Uterus (tissue), 4 donors: ENCODE results near the gene GPR143. TPM values are rescaled to one million over a fixed set of nuclear protein-coding genes. Genes with fewer than 3 reads are reported as not detected.

Experiments
- DNase-seq, 2 donors: peaks; one replicate each; pipeline ENCODE4 v3.0.0-alpha.2; 2019 to 2020
- H3K27ac ChIP-seq, 2 donors: fragments of 200-600 bp; sonication (generic); 1 replicate in 1 of 2; 2 replicates in 1 of 2; pipeline ENCODE4 v1.5.1; 2016 to 2018
- H3K27me3 ChIP-seq, 2 donors: fragments of 200-600 bp; sonication (generic); one replicate each; pipeline ENCODE4 v1.5.1; 2018 to 2019; ENCODE audit warnings: control low read depth in 1 of 2
- H3K36me3 ChIP-seq, 2 donors: fragments of 200-600 bp; sonication (generic); one replicate each; pipeline ENCODE4 v1.5.1; 2019; ENCODE audit warnings: control low read depth in 1 of 2
- H3K4me1 ChIP-seq, 2 donors: fragments of 200-600 bp; sonication (generic); one replicate each; pipeline ENCODE4 v1.5.1; 2018 to 2019; ENCODE audit warnings: control low read depth in 1 of 2
- H3K4me3 ChIP-seq, 2 donors: fragments of 200-600 bp; sonication (generic); 1 replicate in 1 of 2; 2 replicates in 1 of 2; pipeline ENCODE4 v1.5.1; 2018 to 2019; ENCODE audit warnings: mild to moderate bottlenecking in 1 of 2
- H3K9me3 ChIP-seq, 2 donors: fragments of 200-600 bp; sonication (generic); one replicate each; pipeline ENCODE4 v1.5.1; 2019; ENCODE audit warnings: control low read depth in 1 of 2
- CTCF ChIP-seq, 4 experiments: fragments of 200-600 bp in 2 of 4; fragments of 450-650 bp in 2 of 4; sonication (generic) in 2 of 4; IDR thresholded peaks; one replicate each; pipeline ENCODE4 v1.5.1; 2016 to 2019; ENCODE audit warnings: antibody characterized with exemption in 4 of 4, mild to moderate bottlenecking in 2 of 4, moderate library complexity in 1 of 4
- POLR2A ChIP-seq, 2 donors: fragments of 450-650 bp; IDR thresholded peaks; one replicate each; pipeline ENCODE4 v1.6.1; 2016; ENCODE audit warnings: antibody characterized with exemption in 2 of 2, mild to moderate bottlenecking in 1 of 2, moderate library complexity in 1 of 2
- intact Hi-C: fragments of 100-400 bp; cut with DNase I; formaldehyde crosslinking; loops from one replicate; pipeline ENCODE4 v1.15.1; 2023; ENCODE audit warnings: low total_unique reads
- total RNA-seq, 4 donors: library from RNA; depleted of rRNA in 3 of 4; stranded (reverse); fragments of >200 nt in 3 of 4; gene quantifications; one replicate each; pipeline versions ENCODE4 v1.1.0 to v1.2.4, GENCODE V29; 2014 to 2023
- donor health status: DM: yes; HTN: yes; CAD: no.

The GPR143 gene
- total RNA-seq, 4 donors from 2014 or later, result 0.26 to 7.0 (median 2.4) TPM; not detected in 1

- Histone ChIP-seq H3K36me3 (no peaks in the 10 kb centered on the region), H3K4me1 (no peaks in the 10 kb centered on the region), H3K27me3 (no peaks in the 10 kb centered on the region), H3K9me3 (no peaks in the 10 kb centered on the region), H3K4me3 (no peak overlapping the region), H3K27ac (no peak overlapping the region)
- no peak for TF ChIP-seq CTCF (IDR thresholded peaks at IDR 0.05)
- intact Hi-C loops, result no loop called here
- DNase-seq, result no peak
These were observed 1.7 kb upstream of the GPR143 start for GRCh38 chrX:9767375-9767774.

GRCh38 chrX:9765072-9765736, 443 bp downstream of the GPR143 start:
- no peak for TF ChIP-seq CTCF (IDR thresholded peaks at IDR 0.05)
- TF ChIP-seq POLR2A (IDR thresholded peaks at IDR 0.05), result no peak
- Histone ChIP-seq H3K27me3 (no peaks in the 10 kb centered on the region), H3K36me3 (no peaks in the 10 kb centered on the region), H3K4me1 (no peaks in the 10 kb centered on the region), H3K27ac (no peak overlapping the region), H3K4me3 (no peak overlapping the region), H3K9me3 (no peaks in the 10 kb centered on the region)
- no peak for DNase-seq
- intact Hi-C loops, result no loop called here

GRCh38 chrX:9759337-9759736, 6.3 kb downstream of the GPR143 start:
- H3K27me3 ChIP-seq, result no peaks in the 10 kb centered on the region
- no peak for DNase-seq
- H3K9me3 ChIP-seq, result no peaks in the 10 kb centered on the region
- H3K4me3 ChIP-seq, result no peak overlapping the region
- H3K27ac ChIP-seq, result no peak overlapping the region
- intact Hi-C loops, result no loop called here
- H3K36me3 ChIP-seq, result no peaks in the 10 kb centered on the region
- no peaks in the 10 kb centered on the region for H3K4me1 ChIP-seq
- TF ChIP-seq POLR2A (IDR thresholded peaks at IDR 0.05) (no peak), CTCF (IDR thresholded peaks at IDR 0.05) (no peak)

- Histone ChIP-seq H3K36me3 (no peaks in the 10 kb centered on the region), H3K4me3 (no peak overlapping the region), H3K4me1 (no peaks in the 10 kb centered on the region), H3K27me3 (no peaks in the 10 kb centered on the region), H3K9me3 (no peaks in the 10 kb centered on the region), H3K27ac (no peak overlapping the region)
- intact Hi-C loops, result no loop called here
- TF ChIP-seq CTCF (IDR thresholded peaks at IDR 0.05) (no peak), POLR2A (IDR thresholded peaks at IDR 0.05) (no peak)
- no peak for DNase-seq
These were observed 7.5 kb downstream of the GPR143 start for GRCh38 chrX:9758021-9758638.

- H3K9me3 ChIP-seq, result no peaks in the 10 kb centered on the region
- TF ChIP-seq CTCF (IDR thresholded peaks at IDR 0.05), result no peak
- H3K4me1 ChIP-seq, result no peaks in the 10 kb centered on the region
- no peak overlapping the region for H3K4me3 ChIP-seq
- H3K27me3 ChIP-seq, result no peaks in the 10 kb centered on the region
- no peak for DNase-seq
- H3K36me3 ChIP-seq, result no peaks in the 10 kb centered on the region
- intact Hi-C loops, result no loop called here
- no peak overlapping the region for H3K27ac ChIP-seq
These were observed 8.3 kb downstream of the GPR143 start for GRCh38 chrX:9757366-9757765.
